ENCODE measurements around the gene SIRT7. TPM values are rescaled to one million over a fixed set of nuclear protein-coding genes. Genes with fewer than 3 reads are reported as not detected.

Gene SIRT7
- total RNA-seq, 4 donors from 2014 or later = 82.5 to 130 (median 112) TPM

- H3K4me1 ChIP-seq = peaks cover 0 to 23% (median 8%) of the 10 kb centered on the region in 4 donors
- H3K27ac ChIP-seq = no peak overlapping the region
- H3K4me3 ChIP-seq = no peak overlapping the region
- peaks cover 0 to 62% (median 3%) of the 10 kb centered on the region in 3 donors for H3K36me3 ChIP-seq
- DNase-seq = no peak
- H3K27me3 ChIP-seq = no peaks in the 10 kb centered on the region
- H3K9me3 ChIP-seq = no peaks in the 10 kb centered on the region
- no peak for TF ChIP-seq POLR2A (IDR thresholded peaks at IDR 0.05)
- no peak for TF ChIP-seq CTCF (IDR thresholded peaks at IDR 0.05)
Observed at GRCh38 chr17:81888105-81888987, 29.6 kb downstream of the SIRT7 start.

- DNase-seq = no peak
- H3K27me3 ChIP-seq = no peaks in the 10 kb centered on the region
- TF ChIP-seq POLR2A (IDR thresholded peaks at IDR 0.05) = no peak
- no peak for TF ChIP-seq CTCF (IDR thresholded peaks at IDR 0.05)
- peaks cover 0 to 63% (median 3%) of the 10 kb centered on the region in 3 donors for H3K36me3 ChIP-seq
- no peak overlapping the region for H3K4me3 ChIP-seq
- no peak overlapping the region for H3K27ac ChIP-seq
- H3K9me3 ChIP-seq = no peaks in the 10 kb centered on the region
- H3K4me1 ChIP-seq = peaks cover 0 to 11% (median 8%) of the 10 kb centered on the region in 4 donors
Observed at GRCh38 chr17:81885869-81886548, 32.0 kb downstream of the SIRT7 start.

GRCh38 chr17:81885454-81885853, 32.5 kb downstream of the SIRT7 start:
- Histone ChIP-seq H3K4me3 (no peak overlapping the region), H3K27ac (no peak overlapping the region), H3K4me1 (peaks cover 0 to 8% (median 6%) of the 10 kb centered on the region in 4 donors), H3K27me3 (no peaks in the 10 kb centered on the region), H3K36me3 (peaks cover 0 to 63% (median 3%) of the 10 kb centered on the region in 3 donors), H3K9me3 (no peaks in the 10 kb centered on the region)
- no peak for DNase-seq
- TF ChIP-seq CTCF (IDR thresholded peaks at IDR 0.05) = no peak
- no peak for TF ChIP-seq POLR2A (IDR thresholded peaks at IDR 0.05)

- no peak overlapping the region for H3K4me3 ChIP-seq
- no peak overlapping the region for H3K27ac ChIP-seq
- H3K27me3 ChIP-seq = no peaks in the 10 kb centered on the region
- H3K9me3 ChIP-seq = no peaks in the 10 kb centered on the region
- DNase-seq = no peak
- peaks cover 0 to 3% (median 1%) of the 10 kb centered on the region in 4 donors for H3K4me1 ChIP-seq
- TF ChIP-seq POLR2A (IDR thresholded peaks at IDR 0.05) = no peak
- no peak for TF ChIP-seq CTCF (IDR thresholded peaks at IDR 0.05)
- peaks cover 0 to 63% (median 3%) of the 10 kb centered on the region in 3 donors for H3K36me3 ChIP-seq
Observed at GRCh38 chr17:81884968-81885367, 33.0 kb downstream of the SIRT7 start.

- H3K36me3 ChIP-seq = peaks cover 0 to 59% (median 3%) of the 10 kb centered on the region in 3 donors
- no peak overlapping the region for H3K4me3 ChIP-seq
- TF ChIP-seq POLR2A (IDR thresholded peaks at IDR 0.05) (no peak), CTCF (IDR thresholded peaks at IDR 0.05) (no peak)
- no peak for DNase-seq
- no peaks in the 10 kb centered on the region for H3K9me3 ChIP-seq
- H3K27me3 ChIP-seq = no peaks in the 10 kb centered on the region
- no peaks in the 10 kb centered on the region for H3K4me1 ChIP-seq
- no peak overlapping the region for H3K27ac ChIP-seq
Observed at GRCh38 chr17:81884520-81884919, 33.5 kb downstream of the SIRT7 start.
